Fibroblast of villous mesenchyme (primary cell): Measurements from ENCODE around the gene ZNF154. TPM values are rescaled to one million over a fixed set of nuclear protein-coding genes. Genes with fewer than 3 reads are reported as not detected.
"Not testable (repeated sequence)": the region's sequence is repeated elsewhere in the genome, so short reads cannot be mapped to it uniquely, and the experiment has no call there.

Experiments used
- DNase-seq: peaks from one replicate; pipeline ENCODE4 v3.0.0-alpha.2; 2010; ENCODE audit warnings: low read depth
- H3K4me3 ChIP-seq: 2 replicates; pipeline ENCODE4 v1.5.1; 2011; ENCODE audit warnings: low read depth, mild to moderate bottlenecking, low read length
- CTCF ChIP-seq: IDR thresholded peaks from 2 replicates; pipeline ENCODE4 v1.5.1; 2012; ENCODE audit warnings: low read depth, mild to moderate bottlenecking, low read length; ENCODE audit not compliant: insufficient read depth
- total RNA-seq: library from RNA; depleted of rRNA; stranded (reverse); fragments of >200 nt; gene quantifications from 2 replicates; pipeline ENCODE4 v1.2.3, GENCODE V29; 2012

Gene ZNF154
- total RNA-seq, 1 donor: 1.7 TPM

- DNase-seq: peak; percentile 92
- peak within 1 kb of the TSS; percentile 95 for H3K4me3 ChIP-seq
- TF ChIP-seq CTCF: no peak
Measured at GRCh38 chr19:57746580-57747471, 37.8 kb upstream of the ZNF154 start, which contains the start of gene ZNF776. Gene ZNF776, plus strand, starts transcription at chr19:57746815. Its CDS starts 244 bp downstream, at chr19:57747059.

GRCh38 chr19:57738770-57739169, 29.8 kb upstream of the ZNF154 start:
- H3K4me3 ChIP-seq, DNase-seq: not testable (repeated sequence)

GRCh38 chr19:57738320-57738719, 29.3 kb upstream of the ZNF154 start:
- TF ChIP-seq CTCF: peak; percentile 60
- H3K4me3 ChIP-seq: not testable (repeated sequence)
- peak; percentile 49 for DNase-seq

GRCh38 chr19:57720878-57721277, 11.9 kb upstream of the ZNF154 start:
- no peak for TF ChIP-seq CTCF
- DNase-seq: no peak
- no peak overlapping the region for H3K4me3 ChIP-seq

GRCh38 chr19:57719901-57720519, 11.0 kb upstream of the ZNF154 start:
- no peak for DNase-seq
- no peak for TF ChIP-seq CTCF
- no peak overlapping the region for H3K4me3 ChIP-seq

- H3K4me3 ChIP-seq: no peak overlapping the region
- no peak for DNase-seq
- no peak for TF ChIP-seq CTCF
Measured at GRCh38 chr19:57719424-57719823, 10.4 kb upstream of the ZNF154 start.

- no peak overlapping the region for H3K4me3 ChIP-seq
- no peak for DNase-seq
- TF ChIP-seq CTCF: no peak
Measured at GRCh38 chr19:57712222-57712621, 3.2 kb upstream of the ZNF154 start.
